K562 (cell line): ENCODE data around the gene NAA11. TPM values are rescaled to one million over a fixed set of nuclear protein-coding genes. Genes with fewer than 3 reads are reported as not detected.

Source experiments
- CBFA2T2 ChIP-seq: fragments of 450-650 bp; conservative IDR thresholded peaks from 2 replicates; pipeline ENCODE4 v1.6.1; 2017; ENCODE audit warnings: mild to moderate bottlenecking
- CBFA2T3 ChIP-seq: fragments of 450-650 bp; IDR thresholded peaks from 2 replicates; pipeline ENCODE4 v1.6.1; 2017
- CBX2 ChIP-seq: fragments of 200-600 bp; sonication (generic); IDR thresholded peaks from one replicate; pipeline ENCODE4 v1.6.1; 2012; ENCODE audit warnings: mild to moderate bottlenecking, low read length, inconsistent platforms; ENCODE audit not compliant: insufficient read depth, poor library complexity, severe bottlenecking
- DACH1 ChIP-seq: fragments of 450-650 bp; IDR thresholded peaks from 2 replicates; pipeline ENCODE4 v1.6.1; 2018; ENCODE audit not compliant: partially characterized antibody
- FOXP4 ChIP-seq: sonication (generic); formaldehyde crosslinking; IDR thresholded peaks from 2 replicates; pipeline ENCODE4 v1.8.0; 2022; ENCODE audit warnings: mild to moderate bottlenecking, missing genetic modification reagents, borderline replicate concordance
- HNRNPLL ChIP-seq: fragments of 200-400 bp; formaldehyde crosslinking; IDR thresholded peaks from 2 replicates; pipeline ENCODE4 v1.6.1; 2017; ENCODE audit warnings: low read length, low read depth, mild to moderate bottlenecking; ENCODE audit not compliant: poor library complexity, severe bottlenecking
- ID3 ChIP-seq, 2 experiments: fragments of 250-450 bp in 1 of 2; fragments of 450-650 bp in 1 of 2; sonication (Bioruptor Pico) in 1 of 2; IDR thresholded peaks; 2 replicates each; pipeline versions ENCODE4 v1.6.1 to v1.8.0; 2016 to 2021; ENCODE audit warnings: mild to moderate bottlenecking in 2 of 2, moderate library complexity in 2 of 2, missing compliant biosample characterization in 1 of 2, missing genetic modification characterization in 1 of 2
- MAFF ChIP-seq: IDR thresholded peaks from 2 replicates; pipeline ENCODE4 v1.6.1; 2012; ENCODE audit warnings: low read length, improper control_type of control experiment
- MCM5 ChIP-seq: fragments of 450-650 bp; IDR thresholded peaks from 2 replicates; pipeline ENCODE4 v1.6.1; 2016; ENCODE audit warnings: low read depth
- PBX2 ChIP-seq, 2 experiments: IDR thresholded peaks in 1 of 2; conservative IDR thresholded peaks in 1 of 2; 2 replicates each; pipeline ENCODE4 v1.6.1; 2016; ENCODE audit warnings: low read depth in 2 of 2, mild to moderate bottlenecking in 1 of 2, missing compliant biosample characterization in 1 of 2, missing genetic modification characterization in 1 of 2, moderate library complexity in 1 of 2
- PTRF ChIP-seq: fragments of 450-650 bp; IDR thresholded peaks from 2 replicates; pipeline ENCODE4 v1.6.1; 2016; ENCODE audit warnings: mild to moderate bottlenecking, missing genetic modification characterization, missing compliant biosample characterization
- SAP30 ChIP-seq: fragments of 200-600 bp; sonication (generic); IDR thresholded peaks from 2 replicates; pipeline ENCODE4 v1.6.1; 2012; ENCODE audit warnings: borderline replicate concordance, low read depth, mild to moderate bottlenecking, moderate library complexity, low read length, control low read depth, inconsistent platforms; ENCODE audit not compliant: insufficient read depth, poor library complexity, severe bottlenecking
- SNIP1 ChIP-seq: fragments of 450-650 bp; IDR thresholded peaks from 2 replicates; pipeline ENCODE4 v1.7.1; 2017; ENCODE audit warnings: low read depth, mild to moderate bottlenecking
- THRAP3 ChIP-seq: fragments of 450-650 bp; IDR thresholded peaks from 2 replicates; pipeline ENCODE4 v1.6.1; 2016; ENCODE audit warnings: mild to moderate bottlenecking, inconsistent platforms, borderline replicate concordance
- YBX1 ChIP-seq: fragments of 450-650 bp; IDR thresholded peaks from 2 replicates; pipeline ENCODE4 v1.7.1; 2016; ENCODE audit warnings: mild to moderate bottlenecking
- ZBTB1 ChIP-seq: sonication (generic); formaldehyde crosslinking; IDR thresholded peaks from 2 replicates; pipeline ENCODE4 v1.8.1; 2023; ENCODE audit warnings: missing genetic modification reagents, low read depth, mild to moderate bottlenecking, borderline replicate concordance
- ZBTB43 ChIP-seq: sonication (generic); formaldehyde crosslinking; IDR thresholded peaks from 2 replicates; pipeline ENCODE4 v1.8.0; 2023; ENCODE audit warnings: mild to moderate bottlenecking, missing genetic modification reagents
- ZNF175 ChIP-seq: fragments of 200-800 bp; sonication (Bioruptor generic); IDR thresholded peaks from 2 replicates; pipeline ENCODE4 v1.6.1; 2016; ENCODE audit warnings: low read depth, mild to moderate bottlenecking, missing genetic modification characterization, missing compliant biosample characterization
- ZNF239 ChIP-seq: fragments of 250-450 bp; sonication (Bioruptor Pico); IDR thresholded peaks from 2 replicates; pipeline ENCODE4 v1.4.0; 2020; ENCODE audit warnings: mild to moderate bottlenecking
- ZNF668 ChIP-seq: fragments of 250-450 bp; sonication (Bioruptor Pico); IDR thresholded peaks from 2 replicates; pipeline ENCODE4 v1.8.0; 2022; ENCODE audit warnings: mild to moderate bottlenecking, inconsistent platforms
- polyA plus RNA-seq, 8 experiments: library from polyadenylated mRNA; depleted of rRNA in 4 of 8; stranded (reverse) in 5 of 8; unstranded in 3 of 8; fragments of >200 nt; fragmentation: Nextera tagmentation in 2 of 8; fragmentation: Illumina TruSeq in 1 of 8; extraction: Ambion mirVana in 2 of 8; extraction: Trizol in 1 of 8; gene quantifications; 2 replicates each; pipeline versions ENCODE4 v1.2.1 to v1.2.3, GENCODE V29; 2011 to 2014; ENCODE audit warnings: inconsistent platforms in 1 of 8, missing spikeins in 1 of 8
- total RNA-seq, 7 experiments: library from RNA; depleted of rRNA in 6 of 7; stranded (reverse); fragments of >200 nt in 6 of 7; fragmentation: Illumina TruSeq in 2 of 7; extraction: Trizol in 2 of 7; gene quantifications; 2 replicates each; pipeline versions ENCODE4 v1.2.1 to v1.2.3, GENCODE V29; 2011 to 2021; ENCODE audit warnings: low replicate concordance in 1 of 7

NAA11 gene
- total and polyA plus RNA-seq, 9 of the 15 experiments (the other 6 are each of a cell fraction or from before 2014, with no cell fraction given) = 17.1 to 34.6 (median 23.1) TPM

GRCh38 chr4:79273915-79274314 is 51.9 kb downstream of the NAA11 start (continued):
- TF ChIP-seq PBX2 (CRISPR knock-in tag; IDR thresholded peaks at IDR 0.05; ENCODE audit: low read depth) = no peak
- TF ChIP-seq PBX2 (tag; conservative IDR thresholded peaks at IDR 0.05; ENCODE audit: low read depth) = no peak
- no peak for TF ChIP-seq MCM5
- peak; percentile 73 for TF ChIP-seq CBFA2T3
- TF ChIP-seq ZNF668 (CRISPR knock-in tag) = no peak
- TF ChIP-seq FOXP4 (CRISPR knock-in tag) = no peak
- TF ChIP-seq PTRF (tag) = no peak
- no peak for TF ChIP-seq ZBTB1 (CRISPR knock-in tag)
- no peak for TF ChIP-seq CBX2
- TF ChIP-seq YBX1 = no peak
- peak; percentile 19 for TF ChIP-seq DACH1
- no peak for TF ChIP-seq ZBTB43 (CRISPR knock-in tag)
- TF ChIP-seq ZNF239 (CRISPR knock-in tag) = no peak
- no peak for TF ChIP-seq THRAP3
- TF ChIP-seq SNIP1 = no peak
- TF ChIP-seq HNRNPLL = no peak
- no peak for TF ChIP-seq MAFF
- peak; percentile 64 for TF ChIP-seq CBFA2T2
- TF ChIP-seq ZNF175 (CRISPR knock-in tag) = no peak
- TF ChIP-seq SAP30 = no peak
- TF ChIP-seq ID3 (CRISPR knock-in tag; IDR thresholded peaks at IDR 0.05) = no peak
- TF ChIP-seq ID3 (tag; IDR thresholded peaks at IDR 0.05) = no peak
